Common myeloid progenitor, CD34-positive (primary cell): Measurements from ENCODE around the gene PIK3C2A.

Experiments
- CTCF ChIA-PET: fragments of 350-600 bp; sonication (Branson Sonifier 250); formaldehyde crosslinking; loops from one replicate; lab custom pipeline; 2021; ENCODE audit warnings: antibody characterized with exemption; lab: Charles Lee
- POLR2A ChIA-PET: fragments of 350-600 bp; sonication (Branson Sonifier 250); formaldehyde crosslinking; loops from one replicate; lab custom pipeline; 2021; ENCODE audit warnings: antibody characterized with exemption; lab: Charles Lee
- DNase-seq, 3 donors: peaks; one replicate each; pipeline versions ENCODE4 v3.0.0 to v3.0.0-alpha.2; 2013
- H3K27ac ChIP-seq, 2 experiments: 1 replicate in 1 of 2; 2 replicates in 1 of 2; pipeline ENCODE4 v1.7.0; 2013; ENCODE audit warnings: inconsistent platforms in 2 of 2, low read length in 2 of 2, mild to moderate bottlenecking in 2 of 2, low read depth in 1 of 2, moderate library complexity in 1 of 2; ENCODE audit not compliant: severe bottlenecking in 2 of 2, insufficient read depth in 1 of 2, poor library complexity in 1 of 2
- H3K27me3 ChIP-seq, 5 experiments: replicated peaks in 2 of 5; 1 replicate in 3 of 5; 2 replicates in 2 of 5; pipeline versions ENCODE4 v1.6.1 to v1.7.0; 2013; ENCODE audit warnings: low read length in 4 of 5, mild to moderate bottlenecking in 2 of 5, moderate library complexity in 2 of 5, inconsistent platforms in 1 of 5; ENCODE audit not compliant: insufficient read depth in 5 of 5, control insufficient read depth in 4 of 5
- H3K36me3 ChIP-seq, 4 experiments: 1 replicate in 2 of 4; 2 replicates in 2 of 4; pipeline versions ENCODE4 v1.6.1 to v1.7.0; 2013; ENCODE audit warnings: low read length in 3 of 4, control low read depth in 1 of 4, mild to moderate bottlenecking in 1 of 4; ENCODE audit not compliant: control insufficient read depth in 4 of 4, insufficient read depth in 4 of 4
- H3K4me1 ChIP-seq, 4 experiments: 1 replicate in 3 of 4; 2 replicates in 1 of 4; pipeline versions ENCODE4 v1.6.1 to v1.7.1; 2013; ENCODE audit warnings: low read length in 3 of 4, mild to moderate bottlenecking in 3 of 4, control low read depth in 1 of 4, inconsistent platforms in 1 of 4, moderate library complexity in 1 of 4; ENCODE audit not compliant: control insufficient read depth in 4 of 4, insufficient read depth in 4 of 4; ENCODE audit errors: control extremely low read depth in 1 of 4
- H3K4me3 ChIP-seq, 7 experiments: 1 replicate in 4 of 7; 2 replicates in 3 of 7; pipeline versions ENCODE4 v1.5.1 to v1.7.0; 2013; ENCODE audit warnings: mild to moderate bottlenecking in 7 of 7, low read length in 6 of 7, moderate library complexity in 6 of 7, inconsistent platforms in 2 of 7, low read depth in 2 of 7, control low read depth in 1 of 7; ENCODE audit not compliant: insufficient read depth in 4 of 7, control insufficient read depth in 1 of 7; ENCODE audit errors: extremely low read depth in 1 of 7
- H3K9me3 ChIP-seq, 5 experiments: 1 replicate in 4 of 5; 2 replicates in 1 of 5; pipeline versions ENCODE4 v1.6.1 to v1.7.1; 2013; ENCODE audit warnings: low read length in 4 of 5, mild to moderate bottlenecking in 2 of 5, inconsistent platforms in 1 of 5, low read depth in 1 of 5, moderate library complexity in 1 of 5; ENCODE audit not compliant: control insufficient read depth in 4 of 5, insufficient read depth in 2 of 5; ENCODE audit errors: control extremely low read depth in 1 of 5
- WGBS: methylation state at CpG from one replicate; pipeline ENCODE4 v1.1.5; 2013; ENCODE audit not compliant: insufficient coverage; 5-methylcytosine and 5-hydroxymethylcytosine counted together

PIK3C2A gene

GRCh38 chr11:17217401-17217800 lies 9.6 kb upstream of the PIK3C2A start:
- Histone ChIP-seq H3K27ac (no peak overlapping the region), H3K27me3 (no peaks in the 10 kb centered on the region), H3K4me1 (peaks cover 0 to 3% (median under 1%) of the 10 kb centered on the region in 4 experiments), H3K9me3 (peaks cover 0 to 5% (median 0%) of the 10 kb centered on the region in 5 experiments), H3K4me3 (no peak overlapping the region), H3K36me3 (no peaks in the 10 kb centered on the region)
- no peak for DNase-seq
- POLR2A ChIA-PET = no interaction called here
- 100% methylated on average over 1 of the region's 3 CpGs for WGBS
- CTCF ChIA-PET = no interaction called here

- DNase-seq = no peak
- Histone ChIP-seq H3K27ac (no peak overlapping the region), H3K27me3 (no peaks in the 10 kb centered on the region), H3K36me3 (no peaks in the 10 kb centered on the region), H3K4me3 (no peak overlapping the region), H3K9me3 (peaks cover 0 to 5% (median 0%) of the 10 kb centered on the region in 5 experiments), H3K4me1 (peaks cover 6 to 14% (median 10%) of the 10 kb centered on the region in 4 experiments)
- CTCF ChIA-PET = interaction anchor here (1.0 kb wide), 1 partner anchor 10 kb away, joined by 3 read pairs; no protein-coding TSS in a partner anchor
- POLR2A ChIA-PET = interaction anchor here (1.0 kb wide), 1 partner anchor 133 kb away, joined by 3 read pairs; no protein-coding TSS in a partner anchor
Measured at GRCh38 chr11:17214338-17214737, 6.6 kb upstream of the PIK3C2A start.

GRCh38 chr11:17211286-17211685 lies 3.5 kb upstream of the PIK3C2A start:
- no peaks in the 10 kb centered on the region for H3K36me3 ChIP-seq
- peaks cover 0 to 5% (median 0%) of the 10 kb centered on the region in 5 experiments for H3K9me3 ChIP-seq
- H3K4me1 ChIP-seq = peaks cover 16 to 36% (median 28%) of the 10 kb centered on the region in 4 experiments
- WGBS = 14% methylated on average over 1 of the region's 1 CpG
- H3K27ac ChIP-seq = no peak overlapping the region
- DNase-seq = no peak
- H3K27me3 ChIP-seq = no peaks in the 10 kb centered on the region
- ChIA-PET CTCF (interaction anchor here (1.3 to 2.9 kb wide), 5 partner anchors 9 to 19 kb away, joined by 5 to 10 read pairs (median 7); no protein-coding TSS in a partner anchor), POLR2A (no interaction called here)
- no peak overlapping the region for H3K4me3 ChIP-seq

GRCh38 chr11:17209939-17210245 lies 2.1 kb upstream of the PIK3C2A start:
- Histone ChIP-seq H3K27me3 (no peaks in the 10 kb centered on the region), H3K4me3 (peak overlapping the region in 3 of 7 experiments; percentile 11 to 68 (median 38)), H3K4me1 (peaks cover 16 to 36% (median 29%) of the 10 kb centered on the region in 4 experiments), H3K36me3 (no peaks in the 10 kb centered on the region), H3K9me3 (peaks cover 0 to 5% (median 0%) of the 10 kb centered on the region in 5 experiments), H3K27ac (peak overlapping the region in 1 of 2 experiments; percentile 96)
- CTCF ChIA-PET = interaction anchor here (0.6 to 2.9 kb wide), 10 partner anchors 9 to 465 kb away, joined by 3 to 10 read pairs (median 4); partner anchors contain the start of gene NUCB2
- POLR2A ChIA-PET = interaction anchor here (0.6 kb wide), 2 partner anchors 63 to 76 kb away, joined by 3 to 4 read pairs; no protein-coding TSS in a partner anchor
- DNase-seq = no peak
- WGBS = 100% methylated on average over 1 of the region's 1 CpG

GRCh38 chr11:17208257-17208999 lies 642 bp upstream of the PIK3C2A start:
- peak; percentile 61 to 89 (median 84) for DNase-seq
- WGBS = 0% methylated on average over 11 of the region's 26 CpGs
- POLR2A ChIA-PET = no interaction called here
- H3K27me3 ChIP-seq = no peaks in the 10 kb centered on the region
- peaks cover 16 to 36% (median 29%) of the 10 kb centered on the region in 4 experiments for H3K4me1 ChIP-seq
- CTCF ChIA-PET = interaction anchor here (0.5 to 2.9 kb wide), 4 partner anchors 20 to 194 kb away, joined by 3 to 8 read pairs (median 4); partner anchors contain the start of gene PLEKHA7
- H3K36me3 ChIP-seq = peaks cover 0 to 4% (median 0%) of the 10 kb centered on the region in 4 experiments
- H3K9me3 ChIP-seq = no peaks in the 10 kb centered on the region
- H3K27ac ChIP-seq = peak overlapping the region; percentile 92 to 96
- peak overlapping the region; percentile 65 to 93 (median 83) for H3K4me3 ChIP-seq

GRCh38 chr11:17206463-17206862 lies 1.3 kb downstream of the PIK3C2A start:
- 70% methylated on average over 2 of the region's 2 CpGs for WGBS
- CTCF ChIA-PET = interaction anchor here (0.6 to 1.5 kb wide), 3 partner anchors 27 to 70 kb away, joined by 3 read pairs; no protein-coding TSS in a partner anchor
- no peak for DNase-seq

More at GRCh38 chr11:17206463-17206862, 1.3 kb downstream of the PIK3C2A start:
- H3K4me3 ChIP-seq = peak overlapping the region in 5 of 7 experiments; percentile 65 to 93 (median 86)
- no peaks in the 10 kb centered on the region for H3K9me3 ChIP-seq
- H3K4me1 ChIP-seq = peaks cover 16 to 36% (median 28%) of the 10 kb centered on the region in 4 experiments
- POLR2A ChIA-PET = interaction anchor here (0.6 to 1.4 kb wide), 3 partner anchors 9 to 896 kb away, joined by 3 read pairs; no protein-coding TSS in a partner anchor
- H3K27me3 ChIP-seq = no peaks in the 10 kb centered on the region
- H3K27ac ChIP-seq = peak overlapping the region in 1 of 2 experiments; percentile 96
- H3K36me3 ChIP-seq = peaks cover 0 to 6% (median 2%) of the 10 kb centered on the region in 4 experiments
